Prostate gland (tissue), 2 donors: ENCODE data around the gene UST.

Source experiments
- CTCF ChIP-seq, 4 experiments: fragments of 200-600 bp in 2 of 4; fragments of 450-650 bp in 2 of 4; sonication (generic) in 2 of 4; IDR thresholded peaks; 1 replicate in 3 of 4; 2 replicates in 1 of 4; pipeline ENCODE4 v1.5.1; 2016 to 2019; ENCODE audit warnings: antibody characterized with exemption in 4 of 4, mild to moderate bottlenecking in 2 of 4, moderate library complexity in 2 of 4
- POLR2AphosphoS5 ChIP-seq: sonication (generic); formaldehyde crosslinking; IDR thresholded peaks from one replicate; pipeline ENCODE4 v1.6.1; 2017; ENCODE audit warnings: antibody characterized with exemption

GRCh38 chr6:148998704-148999103, 251.9 kb downstream of the UST start:
- TF ChIP-seq CTCF (IDR thresholded peaks at IDR 0.05) = no peak
- TF ChIP-seq POLR2AphosphoS5 = no peak
